ENCODE measurements around the gene SVOPL.

SVOPL gene

GRCh38 chr7:138705167-138705566 is 4.0 kb upstream of the SVOPL start:
- peak overlapping the region; percentile 70 for H3K4ac ChIP-seq (ENCODE audit: low read depth, low read length)
- no peak overlapping the region for H4K91ac ChIP-seq (ENCODE audit: low read depth, low read length)
- peak overlapping the region; percentile 16 for H4K8ac ChIP-seq (ENCODE audit: low read depth, low read length)
- WGBS (ENCODE audit: extremely low coverage, insufficient coverage, insufficient read length) = no CpG with 5 or more reads among the region's 7 CpGs
- no peaks in the 10 kb centered on the region for H3K9me3 ChIP-seq (ENCODE audit: insufficient read depth, low read depth, low read length)
- H2BK12ac ChIP-seq (ENCODE audit: low read length) = no peak overlapping the region
- no peaks in the 10 kb centered on the region for H3K36me3 ChIP-seq (ENCODE audit: control insufficient read depth in 1 of 2, insufficient read depth in 2 of 2, low read length in 2 of 2)
- H3K4me1 ChIP-seq (ENCODE audit: control insufficient read depth in 1 of 2, insufficient read depth in 2 of 2, low read length in 2 of 2) = peaks cover 0 to 2% of the 10 kb centered on the region in 2 experiments
- no peak overlapping the region for H3K4me3 ChIP-seq (ENCODE audit: low read depth, low read length)
- no peak overlapping the region for H4K12ac ChIP-seq (ENCODE audit: low read depth, low read length)
- no peak overlapping the region for H2AK5ac ChIP-seq (ENCODE audit: low read length)
- H2BK5ac ChIP-seq (ENCODE audit: low read depth, low read length, poor library complexity) = no peak overlapping the region
- H2BK120ac ChIP-seq (ENCODE audit: insufficient read depth, low read length, poor library complexity) = no peak overlapping the region
- H3K23ac ChIP-seq (ENCODE audit: low read length) = no peak overlapping the region
- H2AFZ ChIP-seq (ENCODE audit: insufficient read depth, low read length, poor library complexity) = no peak overlapping the region
- no peak overlapping the region for H3K27ac ChIP-seq (ENCODE audit: low read depth, low read length)
- H3K79me1 ChIP-seq (ENCODE audit: low read length) = no peaks in the 10 kb centered on the region
- H3K14ac ChIP-seq (ENCODE audit: low read length) = no peak overlapping the region
- no peak overlapping the region for H3K18ac ChIP-seq (ENCODE audit: low read length)
- no peak for DNase-seq
- H3K27me3 ChIP-seq (ENCODE audit: insufficient read depth, low read length) = no peaks in the 10 kb centered on the region
- no peak overlapping the region for H3K4me2 ChIP-seq (ENCODE audit: low read length)
- no peaks in the 10 kb centered on the region for H3K79me2 ChIP-seq (ENCODE audit: control insufficient read depth, insufficient read depth, low read length, poor library complexity)
- H3K9ac ChIP-seq (ENCODE audit: low read length) = no peak overlapping the region

GRCh38 chr7:138701537-138701923 is 368 bp upstream of the SVOPL start:
- Histone ChIP-seq H3K4me1 (ENCODE audit: control insufficient read depth in 1 of 2, insufficient read depth in 2 of 2, low read length in 2 of 2) (no peaks in the 10 kb centered on the region), H3K79me1 (ENCODE audit: low read length) (no peaks in the 10 kb centered on the region), H4K91ac (ENCODE audit: low read depth, low read length) (no peak overlapping the region), H3K36me3 (ENCODE audit: control insufficient read depth in 1 of 2, insufficient read depth in 2 of 2, low read length in 2 of 2) (no peaks in the 10 kb centered on the region), H4K8ac (ENCODE audit: low read depth, low read length) (no peak overlapping the region), H3K9me3 (ENCODE audit: insufficient read depth, low read depth, low read length) (no peaks in the 10 kb centered on the region), H3K4ac (ENCODE audit: low read depth, low read length) (no peak overlapping the region), H3K4me2 (ENCODE audit: low read length) (no peak overlapping the region), H3K18ac (ENCODE audit: low read length) (no peak overlapping the region), H3K9ac (ENCODE audit: low read length) (no peak overlapping the region), H2AFZ (ENCODE audit: insufficient read depth, low read length, poor library complexity) (no peak overlapping the region), H3K4me3 (ENCODE audit: low read depth, low read length) (no peak overlapping the region), H3K14ac (ENCODE audit: low read length) (no peak overlapping the region), H3K79me2 (ENCODE audit: control insufficient read depth, insufficient read depth, low read length, poor library complexity) (no peaks in the 10 kb centered on the region), H2BK5ac (ENCODE audit: low read depth, low read length, poor library complexity) (no peak overlapping the region), H2AK5ac (ENCODE audit: low read length) (no peak overlapping the region), H2BK12ac (ENCODE audit: low read length) (no peak overlapping the region), H2BK120ac (ENCODE audit: insufficient read depth, low read length, poor library complexity) (no peak overlapping the region), H3K27me3 (ENCODE audit: insufficient read depth, low read length) (no peaks in the 10 kb centered on the region), H4K12ac (ENCODE audit: low read depth, low read length) (no peak overlapping the region), H3K23ac (ENCODE audit: low read length) (no peak overlapping the region), H3K27ac (ENCODE audit: low read depth, low read length) (no peak overlapping the region)
- no CpG with 5 or more reads among the region's 2 CpGs for WGBS (ENCODE audit: extremely low coverage, insufficient coverage, insufficient read length)
- no peak for DNase-seq

GRCh38 chr7:138699661-138700060 is 1.5 kb downstream of the SVOPL start:
- Histone ChIP-seq H3K27me3 (ENCODE audit: insufficient read depth, low read length) (no peaks in the 10 kb centered on the region), H3K14ac (ENCODE audit: low read length) (no peak overlapping the region), H3K79me1 (ENCODE audit: low read length) (no peaks in the 10 kb centered on the region), H3K4me1 (ENCODE audit: control insufficient read depth in 1 of 2, insufficient read depth in 2 of 2, low read length in 2 of 2) (no peaks in the 10 kb centered on the region), H3K4me3 (ENCODE audit: low read depth, low read length) (no peak overlapping the region), H4K12ac (ENCODE audit: low read depth, low read length) (no peak overlapping the region), H3K9ac (ENCODE audit: low read length) (no peak overlapping the region), H3K4me2 (ENCODE audit: low read length) (no peak overlapping the region), H2AFZ (ENCODE audit: insufficient read depth, low read length, poor library complexity) (no peak overlapping the region), H3K4ac (ENCODE audit: low read depth, low read length) (no peak overlapping the region), H2AK5ac (ENCODE audit: low read length) (no peak overlapping the region), H2BK12ac (ENCODE audit: low read length) (no peak overlapping the region), H3K18ac (ENCODE audit: low read length) (no peak overlapping the region), H3K23ac (ENCODE audit: low read length) (no peak overlapping the region), H2BK120ac (ENCODE audit: insufficient read depth, low read length, poor library complexity) (no peak overlapping the region), H3K79me2 (ENCODE audit: control insufficient read depth, insufficient read depth, low read length, poor library complexity) (no peaks in the 10 kb centered on the region), H4K8ac (ENCODE audit: low read depth, low read length) (no peak overlapping the region), H3K9me3 (ENCODE audit: insufficient read depth, low read depth, low read length) (no peaks in the 10 kb centered on the region), H3K36me3 (ENCODE audit: control insufficient read depth in 1 of 2, insufficient read depth in 2 of 2, low read length in 2 of 2) (no peaks in the 10 kb centered on the region), H4K91ac (ENCODE audit: low read depth, low read length) (no peak overlapping the region), H2BK5ac (ENCODE audit: low read depth, low read length, poor library complexity) (no peak overlapping the region), H3K27ac (ENCODE audit: low read depth, low read length) (no peak overlapping the region)
- WGBS (ENCODE audit: extremely low coverage, insufficient coverage, insufficient read length) = no CpG with 5 or more reads among the region's 9 CpGs
- no peak for DNase-seq

GRCh38 chr7:138698281-138698680 is 2.9 kb downstream of the SVOPL start:
- Histone ChIP-seq H3K27ac (ENCODE audit: low read depth, low read length) (no peak overlapping the region), H2BK120ac (ENCODE audit: insufficient read depth, low read length, poor library complexity) (no peak overlapping the region), H2AK5ac (ENCODE audit: low read length) (no peak overlapping the region), H3K79me2 (ENCODE audit: control insufficient read depth, insufficient read depth, low read length, poor library complexity) (no peaks in the 10 kb centered on the region), H4K8ac (ENCODE audit: low read depth, low read length) (no peak overlapping the region), H3K4me3 (ENCODE audit: low read depth, low read length) (no peak overlapping the region), H3K23ac (ENCODE audit: low read length) (no peak overlapping the region), H3K27me3 (ENCODE audit: insufficient read depth, low read length) (no peaks in the 10 kb centered on the region), H3K9me3 (ENCODE audit: insufficient read depth, low read depth, low read length) (no peaks in the 10 kb centered on the region), H3K4ac (ENCODE audit: low read depth, low read length) (no peak overlapping the region), H3K14ac (ENCODE audit: low read length) (no peak overlapping the region), H3K9ac (ENCODE audit: low read length) (no peak overlapping the region), H2AFZ (ENCODE audit: insufficient read depth, low read length, poor library complexity) (no peak overlapping the region), H3K4me2 (ENCODE audit: low read length) (no peak overlapping the region), H3K18ac (ENCODE audit: low read length) (no peak overlapping the region), H4K91ac (ENCODE audit: low read depth, low read length) (no peak overlapping the region), H3K79me1 (ENCODE audit: low read length) (no peaks in the 10 kb centered on the region), H4K12ac (ENCODE audit: low read depth, low read length) (no peak overlapping the region), H3K4me1 (ENCODE audit: control insufficient read depth in 1 of 2, insufficient read depth in 2 of 2, low read length in 2 of 2) (no peaks in the 10 kb centered on the region), H3K36me3 (ENCODE audit: control insufficient read depth in 1 of 2, insufficient read depth in 2 of 2, low read length in 2 of 2) (no peaks in the 10 kb centered on the region), H2BK12ac (ENCODE audit: low read length) (no peak overlapping the region), H2BK5ac (ENCODE audit: low read depth, low read length, poor library complexity) (no peak overlapping the region)
- no CpG with 5 or more reads among the region's 7 CpGs for WGBS (ENCODE audit: extremely low coverage, insufficient coverage, insufficient read length)
- no peak for DNase-seq

All from trophoblast cell (in vitro differentiated cells and primary cell).